Esophagus (tissue), 2 donors: ENCODE measurements around the gene CD28. TPM values are rescaled to one million over a fixed set of nuclear protein-coding genes. Genes with fewer than 3 reads are reported as not detected.

ENCODE experiments used
- H3K27ac ChIP-seq, 2 donors: one replicate each; pipeline ENCODE4 v1.5.1; 2013; ENCODE audit warnings: low read depth in 2 of 2, mild to moderate bottlenecking in 2 of 2, inconsistent platforms in 1 of 2, low read length in 1 of 2, moderate library complexity in 1 of 2
- H3K27me3 ChIP-seq, 2 donors: one replicate each; pipeline ENCODE4 v1.6.1; 2013; ENCODE audit warnings: low read length in 2 of 2, control low read depth in 1 of 2, mild to moderate bottlenecking in 1 of 2; ENCODE audit not compliant: insufficient read depth in 2 of 2, control insufficient read depth in 1 of 2
- H3K36me3 ChIP-seq, 2 donors: one replicate each; pipeline ENCODE4 v1.6.1; 2013; ENCODE audit warnings: low read length in 1 of 2; ENCODE audit not compliant: control insufficient read depth in 2 of 2, insufficient read depth in 2 of 2
- H3K4me1 ChIP-seq, 2 donors: one replicate each; pipeline ENCODE4 v1.6.1; 2013; ENCODE audit warnings: low read length in 1 of 2; ENCODE audit not compliant: control insufficient read depth in 2 of 2, insufficient read depth in 2 of 2
- H3K4me3 ChIP-seq, 2 donors: one replicate each; pipeline ENCODE4 v1.5.1; 2013; ENCODE audit warnings: low read length in 2 of 2, mild to moderate bottlenecking in 2 of 2, low read depth in 1 of 2, moderate library complexity in 1 of 2
- H3K9me3 ChIP-seq, 2 donors: one replicate each; pipeline ENCODE4 v1.6.1; 2013; ENCODE audit warnings: mild to moderate bottlenecking in 2 of 2, low read depth in 1 of 2, low read length in 1 of 2, moderate library complexity in 1 of 2; ENCODE audit not compliant: control insufficient read depth in 2 of 2, insufficient read depth in 1 of 2
- WGBS, 2 donors: extraction: QIAGEN DNeasy Blood & Tissue Kit; methylation state at CpG; one replicate each; pipeline ENCODE4 v1.1.7; 2013; 5-methylcytosine and 5-hydroxymethylcytosine counted together
- polyA plus RNA-seq, 2 donors: library from polyadenylated mRNA; stranded (reverse); fragments of 200-250 nt; gene quantifications; one replicate each; pipeline ENCODE4 v1.2.3, GENCODE V29; 2013
- donor health status: healthy with polysubstance abuse.
- donor health status: Bipolar disorder and iron deficiency.

Gene CD28
- polyA plus RNA-seq, 2 donors = 0.09 to 0.10 TPM

GRCh38 chr2:203750346-203751068 lies 44.1 kb downstream of the CD28 start:
- WGBS, 2 donors = 78 to 86% methylated on average over 6 of the region's 6 CpGs
- Histone ChIP-seq H3K36me3 (no peaks in the 10 kb centered on the region), H3K4me1 (no peaks in the 10 kb centered on the region), H3K9me3 (no peaks in the 10 kb centered on the region), H3K27ac (no peak overlapping the region), H3K4me3 (no peak overlapping the region), H3K27me3 (no peaks in the 10 kb centered on the region)

GRCh38 chr2:203751685-203752271 lies 45.3 kb downstream of the CD28 start:
- Histone ChIP-seq H3K27ac (no peak overlapping the region), H3K4me3 (no peak overlapping the region), H3K36me3 (no peaks in the 10 kb centered on the region), H3K27me3 (no peaks in the 10 kb centered on the region), H3K9me3 (no peaks in the 10 kb centered on the region), H3K4me1 (no peaks in the 10 kb centered on the region)
- 56 to 65% methylated on average over 2 of the region's 2 CpGs for WGBS, 2 donors

GRCh38 chr2:203756161-203756560 lies 49.7 kb downstream of the CD28 start:
- no peaks in the 10 kb centered on the region for H3K36me3 ChIP-seq
- H3K9me3 ChIP-seq = no peaks in the 10 kb centered on the region
- H3K27ac ChIP-seq = no peak overlapping the region
- no peaks in the 10 kb centered on the region for H3K27me3 ChIP-seq
- no peak overlapping the region for H3K4me3 ChIP-seq
- H3K4me1 ChIP-seq = no peaks in the 10 kb centered on the region
- WGBS, 2 donors = 84 to 90% methylated on average over 1 of the region's 1 CpG

GRCh38 chr2:203758841-203759689 lies 52.6 kb downstream of the CD28 start:
- H3K4me3 ChIP-seq = no peak overlapping the region
- no peak overlapping the region for H3K27ac ChIP-seq
- no peaks in the 10 kb centered on the region for H3K27me3 ChIP-seq
- 49 to 70% methylated on average over 4 of the region's 4 CpGs for WGBS, 2 donors
- H3K36me3 ChIP-seq = no peaks in the 10 kb centered on the region
- no peaks in the 10 kb centered on the region for H3K9me3 ChIP-seq
- H3K4me1 ChIP-seq = no peaks in the 10 kb centered on the region

- Histone ChIP-seq H3K9me3 (no peaks in the 10 kb centered on the region), H3K4me3 (no peak overlapping the region), H3K36me3 (no peaks in the 10 kb centered on the region), H3K4me1 (no peaks in the 10 kb centered on the region), H3K27ac (no peak overlapping the region), H3K27me3 (no peaks in the 10 kb centered on the region)
- 89 to 91% methylated on average over 4 of the region's 4 CpGs for WGBS, 2 donors
These were observed 53.4 kb downstream of the CD28 start for GRCh38 chr2:203759690-203760365.

- Histone ChIP-seq H3K36me3 (no peaks in the 10 kb centered on the region), H3K4me3 (no peak overlapping the region), H3K4me1 (no peaks in the 10 kb centered on the region), H3K9me3 (no peaks in the 10 kb centered on the region), H3K27ac (no peak overlapping the region), H3K27me3 (no peaks in the 10 kb centered on the region)
- WGBS, 2 donors = 96 to 97% methylated on average over 1 of the region's 1 CpG
These were observed 54.7 kb downstream of the CD28 start for GRCh38 chr2:203761121-203761520.

- H3K9me3 ChIP-seq = no peaks in the 10 kb centered on the region
- no peak overlapping the region for H3K27ac ChIP-seq
- no peaks in the 10 kb centered on the region for H3K27me3 ChIP-seq
- H3K4me3 ChIP-seq = no peak overlapping the region
- H3K36me3 ChIP-seq = no peaks in the 10 kb centered on the region
- WGBS, 2 donors = 65 to 78% methylated on average over 1 of the region's 1 CpG
- H3K4me1 ChIP-seq = no peaks in the 10 kb centered on the region
These were observed 57.0 kb downstream of the CD28 start for GRCh38 chr2:203763241-203763937.

GRCh38 chr2:203763938-203764664 lies 57.7 kb downstream of the CD28 start:
- Histone ChIP-seq H3K27me3 (no peaks in the 10 kb centered on the region), H3K27ac (no peak overlapping the region), H3K4me1 (no peaks in the 10 kb centered on the region), H3K4me3 (no peak overlapping the region), H3K9me3 (no peaks in the 10 kb centered on the region), H3K36me3 (no peaks in the 10 kb centered on the region)
- 76 to 89% methylated on average over 10 of the region's 10 CpGs for whole genome bisulfite sequencing, 2 donors
